CD4-positive, alpha-beta T cell (primary cell): ENCODE data around the gene KRTAP9-6. TPM values are rescaled to one million over a fixed set of nuclear protein-coding genes. Genes with fewer than 3 reads are reported as not detected.

ENCODE experiments used
- ATAC-seq: fragments of 200-7000 bp; cut with Tn5 transposase; one replicate; pipeline ENCODE4 v1.10.0; 2022; ENCODE audit warnings: mild to moderate bottlenecking; ENCODE audit not compliant: poor library complexity
- CTCF ChIA-PET: fragments of 350-600 bp; sonication (Branson Sonifier 250); formaldehyde crosslinking; loops from one replicate; lab custom pipeline; 2021; ENCODE audit warnings: antibody characterized with exemption, inconsistent platforms; lab: Charles Lee
- POLR2A ChIA-PET: fragments of 350-600 bp; sonication (Branson Sonifier 250); formaldehyde crosslinking; loops from one replicate; lab custom pipeline; 2021; ENCODE audit warnings: antibody characterized with exemption, inconsistent platforms; lab: Charles Lee
- DNase-seq, 14 experiments: peaks; one replicate each; pipeline ENCODE4 v3.0.0-alpha.2; 2013 to 2020; ENCODE audit warnings: mixed read lengths in 2 of 14
- H3K27ac ChIP-seq, 2 donors: one replicate each; pipeline versions ENCODE4 v1.5.1 to v1.7.0; 2013; ENCODE audit warnings: low read length in 2 of 2, low read depth in 1 of 2, mild to moderate bottlenecking in 1 of 2
- H3K27me3 ChIP-seq, 2 experiments: 1 replicate in 1 of 2; 2 replicates in 1 of 2; pipeline versions ENCODE4 v1.6.1 to v1.7.0; 2013; ENCODE audit warnings: low read length in 2 of 2, control low read depth in 1 of 2, mild to moderate bottlenecking in 1 of 2, moderate library complexity in 1 of 2; ENCODE audit not compliant: insufficient read depth in 2 of 2, control insufficient read depth in 1 of 2
- H3K36me3 ChIP-seq: one replicate; pipeline ENCODE4 v1.6.1; 2013; ENCODE audit warnings: low read length, control low read depth; ENCODE audit not compliant: insufficient read depth
- H3K4me1 ChIP-seq: one replicate; pipeline ENCODE4 v1.6.1; 2013; ENCODE audit warnings: low read length, control low read depth; ENCODE audit not compliant: insufficient read depth
- H3K4me3 ChIP-seq: one replicate; pipeline ENCODE4 v1.5.1; 2013; ENCODE audit warnings: mild to moderate bottlenecking, low read length, moderate library complexity
- H3K9me3 ChIP-seq, 2 experiments: 1 replicate in 1 of 2; 2 replicates in 1 of 2; pipeline versions ENCODE4 v1.6.1 to v1.7.0; 2013; ENCODE audit warnings: low read length in 2 of 2, mild to moderate bottlenecking in 2 of 2, control low read depth in 1 of 2, moderate library complexity in 1 of 2; ENCODE audit not compliant: control insufficient read depth in 1 of 2, insufficient read depth in 1 of 2
- H3K27ac Mint-ChIP-seq: one replicate; pipeline ENCODE4 v1.8.0; 2020; ENCODE audit warnings: mixed read lengths
- H3K27me3 Mint-ChIP-seq: one replicate; pipeline ENCODE4 v1.8.0; 2021; ENCODE audit warnings: mixed read lengths
- H3K36me3 Mint-ChIP-seq: one replicate; pipeline ENCODE4 v1.8.0; 2021; ENCODE audit warnings: low read depth, mixed read lengths
- H3K4me1 Mint-ChIP-seq: one replicate; pipeline ENCODE4 v1.8.0; 2021; ENCODE audit warnings: low read depth, mixed read lengths
- H3K4me3 Mint-ChIP-seq: one replicate; pipeline ENCODE4 v1.8.0; 2020; ENCODE audit warnings: mild to moderate bottlenecking, mixed read lengths
- H3K9me3 Mint-ChIP-seq: one replicate; pipeline ENCODE4 v1.8.0; 2020; ENCODE audit warnings: mixed read lengths
- intact Hi-C, 2 experiments: fragments of 100-400 bp; cut with DNase I in 1 of 2; cut with micrococcal nuclease in 1 of 2; formaldehyde crosslinking; loops; one replicate each; pipeline versions ENCODE4 v1.15.1 to v1.9.0; 2023 to 2025; cut with DNase I, micrococcal nuclease
- total RNA-seq, 174 experiments: library from RNA in 2 of 174; stranded (reverse) in 2 of 174; gene quantifications; one replicate each; pipeline ENCODE4 v1.2.3 and lab custom pipeline; 2021 to 2026
- TF ChIP-seq, protein P1 (sequence below): fragments of 200-600 bp; IDR thresholded peaks from one replicate; pipeline ENCODE4 v1.8.0; 2022; ENCODE audit warnings: antibody characterized with exemption, mild to moderate bottlenecking

KRTAP9-6 gene
- total RNA-seq, 2 experiments from 2014 or later: not detected

DNA sequence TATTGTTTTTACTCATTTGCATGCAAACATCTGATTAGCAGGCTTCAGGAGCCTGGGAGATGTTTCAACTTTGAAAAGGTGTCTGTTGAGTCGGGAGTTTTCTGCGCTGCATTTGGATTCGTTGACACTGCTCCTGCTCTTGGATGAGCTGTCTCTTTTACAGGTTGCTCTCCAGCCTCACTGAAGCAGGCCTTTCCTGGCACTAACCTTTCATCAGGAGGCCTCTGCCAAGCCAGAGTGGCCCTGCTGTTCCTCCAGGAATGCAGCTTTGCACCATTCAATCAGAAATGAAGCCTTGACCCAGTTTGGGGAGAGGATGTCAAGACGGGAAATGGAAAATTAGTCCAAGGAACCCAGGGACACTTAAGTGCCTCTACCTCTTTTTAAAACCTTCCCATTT is 37.8 kb downstream of the KRTAP9-6 start:
- Mint-ChIP-seq H3K27me3 (no peaks in the 10 kb centered on the region), H3K4me3 (no peak overlapping the region), H3K36me3 (no peaks in the 10 kb centered on the region), H3K4me1 (peaks cover 41% of the 10 kb centered on the region), H3K9me3 (peaks cover 3% of the 10 kb centered on the region), H3K27ac (no peak overlapping the region)
- Histone ChIP-seq H3K4me1 (peaks cover 16% of the 10 kb centered on the region), H3K36me3 (no peaks in the 10 kb centered on the region), H3K27me3 (no peaks in the 10 kb centered on the region), H3K27ac (no peak overlapping the region), H3K4me3 (no peak overlapping the region), H3K9me3 (peaks cover 0 to 3% of the 10 kb centered on the region in 2 experiments)
- ChIA-PET CTCF (no interaction called here), POLR2A (no interaction called here)
- no peak for DNase-seq
- no peak for ATAC-seq
- intact Hi-C loops: no loop called here
- TF ChIP-seq, protein P1, sequence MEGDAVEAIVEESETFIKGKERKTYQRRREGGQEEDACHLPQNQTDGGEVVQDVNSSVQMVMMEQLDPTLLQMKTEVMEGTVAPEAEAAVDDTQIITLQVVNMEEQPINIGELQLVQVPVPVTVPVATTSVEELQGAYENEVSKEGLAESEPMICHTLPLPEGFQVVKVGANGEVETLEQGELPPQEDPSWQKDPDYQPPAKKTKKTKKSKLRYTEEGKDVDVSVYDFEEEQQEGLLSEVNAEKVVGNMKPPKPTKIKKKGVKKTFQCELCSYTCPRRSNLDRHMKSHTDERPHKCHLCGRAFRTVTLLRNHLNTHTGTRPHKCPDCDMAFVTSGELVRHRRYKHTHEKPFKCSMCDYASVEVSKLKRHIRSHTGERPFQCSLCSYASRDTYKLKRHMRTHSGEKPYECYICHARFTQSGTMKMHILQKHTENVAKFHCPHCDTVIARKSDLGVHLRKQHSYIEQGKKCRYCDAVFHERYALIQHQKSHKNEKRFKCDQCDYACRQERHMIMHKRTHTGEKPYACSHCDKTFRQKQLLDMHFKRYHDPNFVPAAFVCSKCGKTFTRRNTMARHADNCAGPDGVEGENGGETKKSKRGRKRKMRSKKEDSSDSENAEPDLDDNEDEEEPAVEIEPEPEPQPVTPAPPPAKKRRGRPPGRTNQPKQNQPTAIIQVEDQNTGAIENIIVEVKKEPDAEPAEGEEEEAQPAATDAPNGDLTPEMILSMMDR: no peak

DNA sequence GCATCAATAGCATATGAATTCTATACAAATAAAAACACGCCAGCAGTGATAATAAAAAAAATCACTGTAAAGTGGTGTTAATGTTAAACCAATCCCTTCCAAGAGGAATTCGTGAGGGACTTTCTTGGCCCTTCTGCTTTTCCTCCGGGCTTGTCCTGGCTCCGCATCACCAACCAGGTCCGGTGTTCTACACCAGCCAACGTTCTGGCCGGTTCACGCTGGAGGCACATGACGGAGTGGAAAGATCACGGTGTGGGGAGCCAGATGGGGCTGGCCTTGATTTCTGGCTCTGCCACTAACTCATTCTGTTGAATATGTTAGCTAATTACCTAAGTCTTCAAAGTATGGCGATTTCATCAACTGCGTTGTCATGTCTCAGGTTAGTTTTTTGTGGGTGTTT is 38.9 kb downstream of the KRTAP9-6 start:
- DNase-seq: no peak
- ChIA-PET POLR2A (no interaction called here), CTCF (interaction anchor here (0.6 kb wide), 1 partner anchor 266 kb away, joined by 3 read pairs; no protein-coding TSS in a partner anchor)
- H3K9me3 ChIP-seq: peaks cover 0 to 3% of the 10 kb centered on the region in 2 experiments
- peaks cover 27% of the 10 kb centered on the region for H3K4me1 ChIP-seq
- no peak overlapping the region for H3K27ac ChIP-seq
- Mint-ChIP-seq H3K9me3 (peaks cover 3% of the 10 kb centered on the region), H3K36me3 (peaks cover 7% of the 10 kb centered on the region), H3K27ac (peak overlapping the region; percentile 28), H3K27me3 (no peaks in the 10 kb centered on the region), H3K4me3 (no peak overlapping the region), H3K4me1 (peaks cover 52% of the 10 kb centered on the region)
- intact Hi-C loops: no loop called here
- no peaks in the 10 kb centered on the region for H3K36me3 ChIP-seq
- ATAC-seq: no peak
- TF ChIP-seq, protein P1: no peak
- no peak overlapping the region for H3K4me3 ChIP-seq
- H3K27me3 ChIP-seq: no peaks in the 10 kb centered on the region

DNA sequence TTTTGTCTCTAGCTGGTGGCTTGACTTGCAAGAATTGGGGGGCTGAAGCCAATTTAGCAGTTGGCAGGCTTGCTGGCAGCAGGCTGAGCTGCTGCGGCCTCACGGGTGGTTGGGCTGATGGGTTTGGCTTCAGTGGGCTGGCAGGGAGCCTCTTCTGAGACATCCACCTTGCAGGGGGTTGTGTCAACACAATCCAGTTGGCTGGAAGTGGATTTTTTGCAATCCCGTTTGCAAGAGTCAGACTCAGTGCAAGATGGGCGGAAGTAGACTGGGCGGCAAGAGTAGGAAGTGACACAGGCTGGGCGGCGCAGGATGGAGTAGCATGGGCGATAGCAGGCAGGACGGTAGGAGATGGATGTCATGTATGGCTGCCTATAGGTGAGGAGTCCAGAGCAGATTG is 42.5 kb downstream of the KRTAP9-6 start:
- Mint-ChIP-seq H3K27ac (peak overlapping the region; percentile 98), H3K36me3 (peaks cover 7% of the 10 kb centered on the region), H3K4me3 (peak overlapping the region; percentile 81), H3K4me1 (peaks cover 69% of the 10 kb centered on the region), H3K27me3 (no peaks in the 10 kb centered on the region), H3K9me3 (peaks cover 2% of the 10 kb centered on the region)
- intact Hi-C loops: loop anchor here in 1 of 2 experiments (1.0 to 5.0 kb wide), 4 partner anchors 15 to 400 kb away; partner anchors contain the start of gene KRTAP4-12
- CTCF ChIA-PET: interaction anchor here (2.9 kb wide), 1 partner anchor 15 kb away, joined by 23 read pairs; no protein-coding TSS in a partner anchor
- Histone ChIP-seq H3K27me3 (no peaks in the 10 kb centered on the region), H3K36me3 (no peaks in the 10 kb centered on the region), H3K4me1 (peaks cover 55% of the 10 kb centered on the region), H3K27ac (peak overlapping the region; percentile 69 to 83), H3K9me3 (no peaks in the 10 kb centered on the region), H3K4me3 (no peak overlapping the region)
- TF ChIP-seq, protein P1: no peak
- DNase-seq (peak in 2 of 14 experiments; percentile 33 to 41), ATAC-seq (no peak)
- POLR2A ChIA-PET: interaction anchor here (0.6 to 3.2 kb wide), 20 partner anchors 9 to 793 kb away, joined by 3 to 61 read pairs (median 5); partner anchors contain the start of gene EIF1
